ENCODE measurements around the gene PPARA.

PPARA gene

GRCh38 chr22:46229701-46230100, 79.4 kb downstream of the PPARA start:
- TF ChIP-seq GATA3 (IDR thresholded peaks at IDR 0.05; ENCODE audit: low read depth, low read length) (peak; percentile 73), GATA2 (IDR thresholded peaks at IDR 0.05; ENCODE audit: low read depth, low read length) (peak; percentile 92)

GRCh38 chr22:46230262-46230901, 80.1 kb downstream of the PPARA start:
- TF ChIP-seq GATA2 (IDR thresholded peaks at IDR 0.05; ENCODE audit: low read depth, low read length) (no peak; the same call in 1 of the 2 replicates), GATA3 (IDR thresholded peaks at IDR 0.05; ENCODE audit: low read depth, low read length) (no peak)

- TF ChIP-seq GATA3 (IDR thresholded peaks at IDR 0.05; ENCODE audit: low read depth, low read length): no peak
- TF ChIP-seq GATA2 (IDR thresholded peaks at IDR 0.05; ENCODE audit: low read depth, low read length): no peak
These were observed 82.9 kb downstream of the PPARA start for GRCh38 chr22:46233231-46233630.

GRCh38 chr22:46234969-46235368, 84.6 kb downstream of the PPARA start:
- TF ChIP-seq GATA2 (IDR thresholded peaks at IDR 0.05; ENCODE audit: low read depth, low read length): no peak
- no peak for TF ChIP-seq GATA3 (IDR thresholded peaks at IDR 0.05; ENCODE audit: low read depth, low read length)

- TF ChIP-seq GATA2 (IDR thresholded peaks at IDR 0.05; ENCODE audit: low read depth, low read length): no peak
- TF ChIP-seq GATA3 (IDR thresholded peaks at IDR 0.05; ENCODE audit: low read depth, low read length): no peak
These were observed 87.3 kb downstream of the PPARA start for GRCh38 chr22:46237453-46238124.

DNA sequence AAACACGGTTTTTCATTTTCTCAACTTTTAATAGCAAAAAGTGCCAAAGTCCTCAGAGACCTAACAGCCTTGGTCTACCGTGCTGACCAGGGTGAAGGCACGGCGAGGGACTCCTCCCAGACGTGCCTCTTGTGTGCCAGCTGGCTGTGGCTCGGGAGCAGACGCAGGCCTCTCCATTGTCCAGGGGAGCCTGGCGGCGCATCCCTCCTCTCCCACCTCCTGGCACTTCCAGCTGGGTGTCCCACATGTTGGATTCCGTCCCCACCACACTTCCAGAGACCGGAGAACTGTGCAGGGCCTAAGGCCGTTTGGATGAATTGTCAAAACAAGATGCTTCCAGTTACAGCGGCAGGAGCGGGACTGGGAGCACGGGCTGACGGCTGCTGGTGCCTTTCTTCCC, 88.2 kb downstream of the PPARA start:
- TF ChIP-seq GATA3 (IDR thresholded peaks at IDR 0.05; ENCODE audit: low read depth, low read length): no peak
- no peak for TF ChIP-seq GATA2 (IDR thresholded peaks at IDR 0.05; ENCODE audit: low read depth, low read length)

DNA sequence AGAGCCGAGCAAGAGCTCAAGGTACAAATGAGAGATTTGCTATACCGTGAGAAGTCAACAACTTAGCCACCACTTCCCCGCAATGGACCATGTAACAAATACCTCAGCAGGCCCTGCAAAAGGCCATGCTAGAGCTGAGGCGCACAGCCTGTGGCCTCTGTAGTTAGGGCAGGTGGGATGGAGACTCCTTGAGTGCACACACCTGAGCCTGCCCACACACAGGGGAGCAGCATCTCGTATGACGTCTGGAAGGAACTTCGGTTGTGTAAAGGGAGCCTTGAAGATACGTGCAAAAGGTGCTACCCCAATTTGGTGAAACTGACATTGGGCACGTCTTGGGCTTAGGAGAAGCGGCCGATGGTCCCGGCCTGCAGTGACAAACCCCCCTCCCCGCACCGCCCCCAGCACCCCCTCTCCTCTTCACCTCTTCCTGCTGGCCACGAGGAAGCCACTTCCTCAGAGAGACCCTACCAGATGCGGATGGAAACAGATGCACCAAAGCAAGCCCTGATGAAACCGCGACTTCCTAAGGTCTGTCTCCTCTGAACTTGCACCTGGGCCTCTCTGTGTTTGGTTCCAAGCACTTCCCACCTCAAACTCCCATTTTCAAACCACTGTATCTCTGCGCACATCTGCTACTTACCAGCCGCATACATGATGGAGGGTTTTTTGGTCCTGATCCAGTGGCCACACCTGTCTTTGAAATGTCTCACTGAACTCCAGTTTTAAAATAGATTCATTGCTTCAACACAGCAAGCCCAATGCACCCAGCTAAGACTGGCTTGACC, 89.1 kb downstream of the PPARA start:
- TF ChIP-seq GATA3 (IDR thresholded peaks at IDR 0.05; ENCODE audit: low read depth, low read length) (no peak), GATA2 (IDR thresholded peaks at IDR 0.05; ENCODE audit: low read depth, low read length) (no peak)

DNA sequence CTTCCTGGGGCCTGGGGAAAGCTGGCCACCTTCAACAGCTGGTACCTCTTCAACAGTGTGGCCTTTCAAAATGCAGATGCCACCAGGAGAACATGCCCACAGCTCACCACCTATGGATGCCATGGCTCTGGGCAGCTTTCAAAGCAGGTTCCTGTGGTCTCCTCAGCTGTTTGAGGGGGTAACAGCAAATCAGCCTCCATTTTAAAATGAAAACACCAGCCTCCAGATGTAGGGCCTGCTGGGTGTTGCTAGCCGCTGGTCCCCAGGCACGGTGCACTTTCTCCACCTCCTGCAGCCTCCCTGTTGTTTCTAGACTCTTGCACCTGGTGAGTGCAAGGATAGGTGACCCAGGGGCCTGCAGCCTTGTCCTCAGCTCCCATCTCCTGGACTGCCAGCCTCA, 89.7 kb downstream of the PPARA start:
- TF ChIP-seq GATA2 (IDR thresholded peaks at IDR 0.05; ENCODE audit: low read depth, low read length): no peak
- no peak for TF ChIP-seq GATA3 (IDR thresholded peaks at IDR 0.05; ENCODE audit: low read depth, low read length)

GRCh38 chr22:46240506-46240905, 90.2 kb downstream of the PPARA start:
- TF ChIP-seq GATA2 (IDR thresholded peaks at IDR 0.05; ENCODE audit: low read depth, low read length): no peak
- no peak for TF ChIP-seq GATA3 (IDR thresholded peaks at IDR 0.05; ENCODE audit: low read depth, low read length)

DNA sequence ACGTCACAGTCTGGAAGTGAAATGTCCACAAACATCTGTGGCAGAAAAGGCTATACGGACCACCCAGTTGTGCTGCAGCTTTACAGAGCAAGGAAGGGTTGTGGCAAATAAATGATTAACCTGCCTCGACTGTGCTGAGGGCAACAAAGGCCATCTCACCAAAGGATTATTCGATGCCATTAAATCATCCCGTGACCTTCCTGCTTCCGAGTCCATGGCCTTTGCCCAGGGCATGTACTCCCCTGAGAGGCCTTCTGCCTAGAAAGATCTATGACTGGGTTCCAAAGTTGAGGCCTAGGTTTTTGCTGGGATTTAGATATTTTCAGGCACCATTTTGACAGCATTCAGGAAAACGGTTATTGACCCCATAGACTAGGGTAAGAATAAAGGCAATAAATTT, 90.6 kb downstream of the PPARA start:
- no peak for TF ChIP-seq GATA2 (IDR thresholded peaks at IDR 0.05; ENCODE audit: low read depth, low read length)
- no peak for TF ChIP-seq GATA3 (IDR thresholded peaks at IDR 0.05; ENCODE audit: low read depth, low read length)

DNA sequence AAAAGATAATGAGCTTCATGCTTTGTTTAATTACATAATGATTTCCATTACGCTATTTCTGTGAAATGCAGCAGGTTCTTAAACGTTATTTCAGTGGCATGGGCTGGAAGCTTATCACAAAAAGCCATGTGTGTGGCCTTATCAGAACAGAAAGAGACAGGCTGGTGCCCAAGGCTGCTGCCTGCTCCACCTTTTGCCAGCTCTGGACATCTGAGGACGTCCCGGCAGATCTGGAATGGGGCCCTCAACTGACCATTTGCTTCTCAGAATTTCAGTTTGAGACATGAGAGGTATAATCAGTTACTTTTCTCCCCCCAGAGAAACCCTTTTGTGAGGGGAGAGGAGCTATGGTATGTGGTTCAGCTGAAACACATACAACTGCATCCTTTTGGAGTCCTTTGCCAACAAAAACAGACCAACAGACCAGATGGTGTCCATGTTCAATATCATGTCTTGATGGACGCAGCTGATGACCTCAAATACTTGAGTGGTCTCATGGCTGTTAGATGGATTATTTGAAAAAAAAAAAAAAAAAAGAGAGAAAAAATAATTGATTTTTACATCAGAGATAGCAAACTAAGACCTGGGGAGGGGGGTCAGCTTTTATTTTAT, 91.2 kb downstream of the PPARA start:
- TF ChIP-seq GATA3 (IDR thresholded peaks at IDR 0.05; ENCODE audit: low read depth, low read length) (no peak; the same call in none of the 2 replicates), GATA2 (IDR thresholded peaks at IDR 0.05; ENCODE audit: low read depth, low read length) (peak; percentile 94)

DNA sequence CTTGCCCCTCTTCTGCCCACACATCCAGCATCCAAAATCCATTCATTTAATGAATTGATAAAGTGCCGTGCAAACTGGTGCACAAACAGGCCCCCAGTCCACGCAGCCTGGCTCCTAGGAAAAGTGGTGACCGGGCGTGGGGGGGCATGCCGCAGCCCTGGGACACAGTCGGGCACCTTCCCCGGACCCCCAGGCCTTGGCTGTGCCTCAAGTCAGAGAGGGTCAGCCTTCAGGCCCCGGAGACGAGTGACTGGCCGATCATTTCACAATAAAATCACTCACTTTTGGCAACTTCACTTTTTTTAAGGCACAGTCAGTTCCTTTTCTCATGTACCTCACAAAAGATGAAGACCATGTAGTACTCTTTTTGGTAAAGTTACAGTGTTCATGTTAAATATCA, 91.8 kb downstream of the PPARA start:
- TF ChIP-seq GATA3 (IDR thresholded peaks at IDR 0.05; ENCODE audit: low read depth, low read length) (no peak), GATA2 (IDR thresholded peaks at IDR 0.05; ENCODE audit: low read depth, low read length) (no peak)

DNA sequence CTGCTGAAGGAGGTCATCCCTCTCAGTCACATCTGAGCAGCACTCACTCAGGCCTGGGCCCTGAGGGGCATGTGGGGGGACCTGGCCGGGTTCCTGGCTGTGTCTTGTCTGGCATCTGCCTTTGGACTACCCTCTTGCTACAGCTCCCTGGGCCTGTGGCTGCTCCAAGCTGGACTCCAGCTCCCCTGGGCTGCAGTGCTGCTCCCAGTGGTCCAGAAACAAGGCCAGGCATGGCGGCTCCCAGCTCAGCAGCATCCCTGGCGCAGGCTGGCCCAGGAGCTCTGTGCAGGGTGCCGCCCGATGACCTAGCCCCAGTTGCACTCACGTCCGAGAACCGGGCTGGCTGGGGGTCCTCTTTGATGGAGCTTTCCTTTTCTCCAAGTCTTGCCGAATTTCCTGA, 94.4 kb downstream of the PPARA start:
- TF ChIP-seq GATA2 (IDR thresholded peaks at IDR 0.05; ENCODE audit: low read depth, low read length) (no peak), GATA3 (IDR thresholded peaks at IDR 0.05; ENCODE audit: low read depth, low read length) (no peak)

GRCh38 chr22:46245511-46245910, 95.2 kb downstream of the PPARA start:
- no peak for TF ChIP-seq GATA2 (IDR thresholded peaks at IDR 0.05; ENCODE audit: low read depth, low read length)
- TF ChIP-seq GATA3 (IDR thresholded peaks at IDR 0.05; ENCODE audit: low read depth, low read length): no peak

Measured in SH-SY5Y (cell line).